GM06990 (cell line): Measurements from ENCODE around the gene TAF3.

Source experiments
- DNase-seq: peaks from one replicate; pipeline ENCODE4 v3.0.0-alpha.2; 2011; ENCODE audit not compliant: insufficient read length; ENCODE audit errors: extremely low read depth
- H3K27me3 ChIP-seq: replicated peaks from 2 replicates; pipeline ENCODE4 v1.6.0; 2011; ENCODE audit warnings: low read length; ENCODE audit not compliant: control insufficient read depth, insufficient read depth
- H3K36me3 ChIP-seq: 2 replicates; pipeline ENCODE4 v1.5.1; 2011; ENCODE audit warnings: low read length; ENCODE audit not compliant: control insufficient read depth, insufficient read depth
- H3K4me3 ChIP-seq: replicated peaks from 2 replicates; pipeline ENCODE4 v1.5.1; 2011; ENCODE audit warnings: low read depth, mild to moderate bottlenecking, control low read depth, low read length
- TF ChIP-seq, protein P1 (sequence below): IDR thresholded peaks from 2 replicates; pipeline ENCODE4 v1.5.1; 2011; ENCODE audit warnings: low read length, control low read depth, mild to moderate bottlenecking, inconsistent platforms; ENCODE audit not compliant: insufficient read depth, poor library complexity, severe bottlenecking

TAF3 gene

DNA sequence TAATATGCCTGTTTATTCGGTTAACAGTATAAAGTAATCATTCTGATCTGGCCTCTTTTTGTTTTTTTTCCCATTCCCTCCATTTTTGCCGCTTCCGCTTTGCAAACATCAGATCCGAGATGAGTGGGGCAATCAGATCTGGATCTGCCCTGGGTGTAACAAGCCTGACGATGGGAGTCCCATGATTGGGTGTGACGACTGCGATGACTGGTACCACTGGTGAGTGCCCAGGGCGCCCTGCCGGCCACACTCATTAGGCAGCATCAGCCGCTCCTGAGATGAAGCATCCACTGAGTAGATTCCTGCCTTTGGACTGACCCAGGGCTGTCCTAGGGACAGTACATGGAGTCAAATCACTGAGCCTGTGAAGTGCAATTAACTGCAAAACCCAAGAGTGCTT is 195.3 kb downstream of the TAF3 start:
- peaks cover 9% of the 10 kb centered on the region for H3K36me3 ChIP-seq
- no peaks in the 10 kb centered on the region for H3K27me3 ChIP-seq
- DNase-seq = no peak
- no peak overlapping the region for H3K4me3 ChIP-seq
- TF ChIP-seq, protein P1, sequence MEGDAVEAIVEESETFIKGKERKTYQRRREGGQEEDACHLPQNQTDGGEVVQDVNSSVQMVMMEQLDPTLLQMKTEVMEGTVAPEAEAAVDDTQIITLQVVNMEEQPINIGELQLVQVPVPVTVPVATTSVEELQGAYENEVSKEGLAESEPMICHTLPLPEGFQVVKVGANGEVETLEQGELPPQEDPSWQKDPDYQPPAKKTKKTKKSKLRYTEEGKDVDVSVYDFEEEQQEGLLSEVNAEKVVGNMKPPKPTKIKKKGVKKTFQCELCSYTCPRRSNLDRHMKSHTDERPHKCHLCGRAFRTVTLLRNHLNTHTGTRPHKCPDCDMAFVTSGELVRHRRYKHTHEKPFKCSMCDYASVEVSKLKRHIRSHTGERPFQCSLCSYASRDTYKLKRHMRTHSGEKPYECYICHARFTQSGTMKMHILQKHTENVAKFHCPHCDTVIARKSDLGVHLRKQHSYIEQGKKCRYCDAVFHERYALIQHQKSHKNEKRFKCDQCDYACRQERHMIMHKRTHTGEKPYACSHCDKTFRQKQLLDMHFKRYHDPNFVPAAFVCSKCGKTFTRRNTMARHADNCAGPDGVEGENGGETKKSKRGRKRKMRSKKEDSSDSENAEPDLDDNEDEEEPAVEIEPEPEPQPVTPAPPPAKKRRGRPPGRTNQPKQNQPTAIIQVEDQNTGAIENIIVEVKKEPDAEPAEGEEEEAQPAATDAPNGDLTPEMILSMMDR = no peak

DNA sequence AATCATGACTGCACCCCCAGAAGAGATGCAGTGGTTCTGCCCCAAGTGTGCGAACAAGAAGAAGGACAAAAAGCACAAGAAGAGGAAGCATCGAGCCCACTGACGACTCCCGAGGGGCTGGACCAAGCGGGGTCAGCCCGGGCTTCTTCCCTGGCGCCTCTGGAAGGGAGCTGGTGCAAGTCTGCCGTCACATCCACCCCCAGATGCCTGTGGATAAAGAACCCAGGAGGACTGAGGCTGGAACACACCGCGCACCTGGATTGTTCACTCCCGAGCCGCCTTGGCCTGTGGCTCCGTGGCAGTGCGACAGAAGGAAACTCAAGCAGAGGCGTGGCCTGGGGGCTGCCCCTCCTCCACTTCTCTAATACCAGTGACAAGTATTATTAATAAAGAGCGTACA is 196.3 kb downstream of the TAF3 start:
- Histone ChIP-seq H3K4me3 (no peak overlapping the region), H3K36me3 (peaks cover 9% of the 10 kb centered on the region), H3K27me3 (no peaks in the 10 kb centered on the region)
- DNase-seq = no peak
- TF ChIP-seq, protein P1 = no peak

DNA sequence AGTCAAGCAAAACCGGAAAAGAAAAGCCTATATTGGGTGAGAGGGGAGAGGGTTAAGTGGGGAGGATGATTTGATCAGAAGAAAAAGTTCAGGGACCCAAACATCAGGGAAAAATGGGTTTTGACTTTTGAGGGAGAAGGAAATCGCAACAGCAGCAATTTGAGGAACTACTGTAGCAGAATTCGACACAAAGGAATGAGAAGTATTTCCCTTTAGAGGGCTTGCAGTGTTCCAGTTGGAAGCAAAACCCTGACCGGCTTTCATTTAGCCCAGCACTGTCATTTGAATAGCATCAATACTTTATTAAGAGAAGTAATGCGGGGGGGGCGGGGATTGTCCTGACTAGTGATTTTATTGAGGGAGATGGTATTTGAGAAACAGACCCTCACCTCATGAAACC is 199.0 kb downstream of the TAF3 start:
- no peaks in the 10 kb centered on the region for H3K27me3 ChIP-seq

DNA sequence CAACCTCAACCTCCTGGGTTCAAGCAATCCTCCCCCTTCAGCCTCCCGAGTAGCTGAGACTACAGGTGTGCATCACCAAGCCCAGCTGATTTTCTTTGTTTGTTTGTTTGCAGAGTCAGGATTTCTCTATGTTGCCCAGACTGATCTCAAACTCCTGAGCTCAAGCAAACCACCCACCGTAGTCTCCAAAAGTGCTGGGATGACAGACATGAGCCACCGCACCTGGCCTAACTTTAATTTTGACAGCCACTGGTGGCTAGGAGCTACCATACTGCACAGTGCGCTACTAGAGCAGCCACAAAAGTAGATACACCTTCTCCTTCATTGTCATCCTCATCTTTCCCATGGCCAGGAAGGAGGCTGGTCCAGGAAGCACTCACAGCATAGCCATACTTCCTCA is 205.0 kb downstream of the TAF3 start:
- no peak for DNase-seq
- Histone ChIP-seq H3K4me3 (no peak overlapping the region), H3K36me3 (no peaks in the 10 kb centered on the region), H3K27me3 (no peaks in the 10 kb centered on the region)
- TF ChIP-seq, protein P1 = no peak

More for the DNA sequence above, 199.0 kb downstream of the TAF3 start:
- Histone ChIP-seq H3K36me3 (peaks cover 7% of the 10 kb centered on the region), H3K4me3 (no peak overlapping the region)
- TF ChIP-seq, protein P1 = no peak
- no peak for DNase-seq

DNA sequence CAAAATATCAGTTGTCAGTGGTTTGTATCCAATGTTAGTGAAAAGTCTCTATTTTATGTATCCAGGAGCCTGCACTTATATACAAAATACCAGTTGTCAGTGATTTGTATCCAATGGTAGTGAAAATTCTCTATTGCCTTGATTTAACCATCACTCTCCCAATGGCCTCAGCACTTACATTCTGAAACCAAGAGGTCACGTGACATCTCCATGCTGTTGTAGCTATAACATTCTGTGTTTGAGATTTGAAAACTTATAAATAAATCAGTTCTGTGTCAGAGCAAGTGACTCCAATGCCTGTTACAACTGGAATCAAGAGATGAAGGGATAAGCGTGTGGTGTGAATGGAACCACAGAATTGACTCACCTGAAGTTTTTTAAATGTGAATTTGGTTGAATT is 205.5 kb downstream of the TAF3 start:
- DNase-seq = no peak
- no peaks in the 10 kb centered on the region for H3K27me3 ChIP-seq
- no peak overlapping the region for H3K4me3 ChIP-seq
- H3K36me3 ChIP-seq = no peaks in the 10 kb centered on the region
- TF ChIP-seq, protein P1 = no peak
